ENCODE measurements around the gene MRPL22. TPM values are rescaled to one million over a fixed set of nuclear protein-coding genes. Genes with fewer than 3 reads are reported as not detected.

MRPL22 gene
- total and polyA plus RNA-seq, 2 donors (not counting 3 experiments of a cell fraction or from before 2014, with no cell fraction given) = 66.9 to 112 TPM

GRCh38 chr5:155010881-155011280, 70.0 kb downstream of the MRPL22 start:
- Histone ChIP-seq H3K27me3 (ENCODE audit: control insufficient read depth in 2 of 2, insufficient read depth in 2 of 2, low read length in 2 of 2) (peaks cover 0 to 2% of the 10 kb centered on the region in 2 experiments), H2AFZ (ENCODE audit: low read depth, low read length) (no peak overlapping the region), H3K9me1 (replicated peaks; ENCODE audit: control insufficient read depth, extremely low read depth, insufficient read depth, low read length) (no peaks in the 10 kb centered on the region), H3K9ac (replicated peaks; ENCODE audit: extremely low read depth, insufficient read depth, low read length) (no peak overlapping the region), H3K4me2 (ENCODE audit: insufficient read depth, low read length) (no peak overlapping the region), H3K27ac (ENCODE audit: insufficient read depth, low read depth, low read length) (no peak overlapping the region), H3K4me3 (replicated peaks in 1 of 3; ENCODE audit: insufficient read depth in 1 of 3, low read depth in 1 of 3, low read length in 3 of 3) (no peak overlapping the region), H3K36me3 (ENCODE audit: control insufficient read depth in 2 of 2, extremely low read depth in 1 of 2, insufficient read depth in 2 of 2, low read length in 2 of 2) (no peaks in the 10 kb centered on the region), H3K9me3 (replicated peaks; ENCODE audit: control insufficient read depth, insufficient read depth, low read length) (no peaks in the 10 kb centered on the region), H3K4me1 (ENCODE audit: control insufficient read depth, extremely low read depth, insufficient read depth, low read length) (peaks cover 4% of the 10 kb centered on the region), H3K79me2 (ENCODE audit: control insufficient read depth, insufficient read depth, low read length) (no peaks in the 10 kb centered on the region), H4K20me1 (replicated peaks; ENCODE audit: control insufficient read depth, extremely low read depth, insufficient read depth, low read length) (no peaks in the 10 kb centered on the region)
- TF ChIP-seq FOS (IDR thresholded peaks at IDR 0.05; ENCODE audit: borderline replicate concordance, insufficient read depth, low read length) (no peak), POLR2AphosphoS5 (IDR thresholded peaks at IDR 0.05; ENCODE audit: insufficient read depth, low read depth, low read length) (no peak), JUN (IDR thresholded peaks at IDR 0.05; ENCODE audit: borderline replicate concordance, insufficient read depth, insufficient read length, low read depth) (no peak), EZH2 (IDR thresholded peaks at IDR 0.05; ENCODE audit: borderline replicate concordance, low read depth, low read length, severe bottlenecking) (no peak), MAX (IDR thresholded peaks at IDR 0.05; ENCODE audit: insufficient read depth, insufficient read length) (no peak), GATA2 (IDR thresholded peaks at IDR 0.05; ENCODE audit: insufficient read depth, insufficient read length, low read depth, low read length) (no peak), MYC (IDR thresholded peaks at IDR 0.05; ENCODE audit: low read depth, low read length) (no peak)
- DNase-seq (ENCODE audit: low read depth, low spot score) = no peak
- no TSS peak for BruUV-seq (replicated peaks)
- intact Hi-C loops (cut with micrococcal nuclease) (no loop called here), dilution Hi-C loops (cut with MboI; ENCODE audit: extremely low pct_ligation_motif_present, low sequenced_read_pairs) (no loop called here)
- CTCF ChIA-PET = no interaction called here
- FAIRE-seq = no peak
- POLR2A ChIA-PET = no interaction called here

GRCh38 chr5:155013526-155013925, 72.7 kb downstream of the MRPL22 start, which contains the start of gene KIF4B:
Gene KIF4B (plus strand): TSS chr5:155013755. CDS start chr5:155013860, 105 bp downstream.
- H3K27ac ChIP-seq (ENCODE audit: insufficient read depth, low read depth, low read length) = no peak within 1 kb of the TSS
- H4K20me1 ChIP-seq (replicated peaks; ENCODE audit: control insufficient read depth, extremely low read depth, insufficient read depth, low read length) = no peaks in the 10 kb centered on the region
- peaks cover under 1% of the 10 kb centered on the region for H3K4me1 ChIP-seq (ENCODE audit: control insufficient read depth, extremely low read depth, insufficient read depth, low read length)
- no peak for TF ChIP-seq GATA2 (IDR thresholded peaks at IDR 0.05; ENCODE audit: insufficient read depth, insufficient read length, low read depth, low read length)
- no peak for TF ChIP-seq POLR2A (IDR thresholded peaks at IDR 0.05; ENCODE audit: low read depth, low read length)
- TF ChIP-seq CTCF (IDR thresholded peaks at IDR 0.05; ENCODE audit: extremely low read depth in 1 of 2, insufficient read depth in 1 of 2, low read depth in 1 of 2, low read length in 2 of 2) = no peak
- no peak for TF ChIP-seq EZH2 (IDR thresholded peaks at IDR 0.05; ENCODE audit: borderline replicate concordance, low read depth, low read length, severe bottlenecking)
- no peak for TF ChIP-seq POLR2AphosphoS5 (IDR thresholded peaks at IDR 0.05; ENCODE audit: insufficient read depth, low read depth, low read length)
- no peak for TF ChIP-seq JUN (IDR thresholded peaks at IDR 0.05; ENCODE audit: borderline replicate concordance, insufficient read depth, insufficient read length, low read depth)
- no peak for TF ChIP-seq MAX (IDR thresholded peaks at IDR 0.05; ENCODE audit: insufficient read depth, insufficient read length)
- TF ChIP-seq FOS (IDR thresholded peaks at IDR 0.05; ENCODE audit: borderline replicate concordance, insufficient read depth, low read length) = no peak
- TF ChIP-seq MYC (IDR thresholded peaks at IDR 0.05; ENCODE audit: low read depth, low read length) = no peak
- no peak within 1 kb of the TSS for H3K4me3 ChIP-seq (replicated peaks in 1 of 3; ENCODE audit: insufficient read depth in 1 of 3, low read depth in 1 of 3, low read length in 3 of 3)
- dilution Hi-C loops (cut with MboI; ENCODE audit: extremely low pct_ligation_motif_present, low sequenced_read_pairs) (no loop called here), intact Hi-C loops (cut with micrococcal nuclease) (no loop called here)
- H3K36me3 ChIP-seq (ENCODE audit: control insufficient read depth in 2 of 2, extremely low read depth in 1 of 2, insufficient read depth in 2 of 2, low read length in 2 of 2) = no peaks in the 10 kb centered on the region
- ChIA-PET CTCF (interaction anchor here (1.6 kb wide), 1 partner anchor 9 kb away, joined by 7 read pairs; no protein-coding TSS in a partner anchor), POLR2A (no interaction called here)
- no peak within 1 kb of the TSS for H3K4me2 ChIP-seq (ENCODE audit: insufficient read depth, low read length)
- FAIRE-seq (no peak), DNase-seq (ENCODE audit: low read depth, low spot score) (no peak)
- peaks cover 0 to 2% of the 10 kb centered on the region in 2 experiments for H3K27me3 ChIP-seq (ENCODE audit: control insufficient read depth in 2 of 2, insufficient read depth in 2 of 2, low read length in 2 of 2)
- H3K79me2 ChIP-seq (ENCODE audit: control insufficient read depth, insufficient read depth, low read length) = no peaks in the 10 kb centered on the region
- no peak within 1 kb of the TSS for H3K9ac ChIP-seq (replicated peaks; ENCODE audit: extremely low read depth, insufficient read depth, low read length)
- H2AFZ ChIP-seq (ENCODE audit: low read depth, low read length) = no peak within 1 kb of the TSS
- H3K9me3 ChIP-seq (replicated peaks; ENCODE audit: control insufficient read depth, insufficient read depth, low read length) = no peaks in the 10 kb centered on the region
- H3K9me1 ChIP-seq (replicated peaks; ENCODE audit: control insufficient read depth, extremely low read depth, insufficient read depth, low read length) = no peaks in the 10 kb centered on the region
- BruUV-seq (replicated peaks) = no TSS peak

Measured in endothelial cell of umbilical vein (primary cell).